D721Med (cell line): ENCODE measurements around the gene MTG2.

ENCODE experiments used
- DNase-seq: peaks from one replicate; pipeline ENCODE4 v3.0.0; 2011; ENCODE audit warnings: low spot score; ENCODE audit not compliant: insufficient read length
- FAIRE-seq: peaks from 2 replicates; lab custom pipeline; 2011; peaks lifted over from hg19 to GRCh38; lab: Jason Lieb, UNC
- CTCF ChIP-seq: IDR thresholded peaks from 2 replicates; pipeline ENCODE4 v1.5.1; 2012; ENCODE audit warnings: mild to moderate bottlenecking, control low read depth; ENCODE audit not compliant: insufficient read depth; ENCODE audit errors: missing control alignments

MTG2 gene

GRCh38 chr20:62237801-62238568, 55.2 kb downstream of the MTG2 start, which contains the start of gene OSBPL2:
Gene OSBPL2 (plus strand): TSS chr20:62238521. CDS start chr20:62256185, 17,664 bp downstream.
- peak; percentile 100 for DNase-seq
- TF ChIP-seq CTCF, result no peak
- no peak for FAIRE-seq

DNA sequence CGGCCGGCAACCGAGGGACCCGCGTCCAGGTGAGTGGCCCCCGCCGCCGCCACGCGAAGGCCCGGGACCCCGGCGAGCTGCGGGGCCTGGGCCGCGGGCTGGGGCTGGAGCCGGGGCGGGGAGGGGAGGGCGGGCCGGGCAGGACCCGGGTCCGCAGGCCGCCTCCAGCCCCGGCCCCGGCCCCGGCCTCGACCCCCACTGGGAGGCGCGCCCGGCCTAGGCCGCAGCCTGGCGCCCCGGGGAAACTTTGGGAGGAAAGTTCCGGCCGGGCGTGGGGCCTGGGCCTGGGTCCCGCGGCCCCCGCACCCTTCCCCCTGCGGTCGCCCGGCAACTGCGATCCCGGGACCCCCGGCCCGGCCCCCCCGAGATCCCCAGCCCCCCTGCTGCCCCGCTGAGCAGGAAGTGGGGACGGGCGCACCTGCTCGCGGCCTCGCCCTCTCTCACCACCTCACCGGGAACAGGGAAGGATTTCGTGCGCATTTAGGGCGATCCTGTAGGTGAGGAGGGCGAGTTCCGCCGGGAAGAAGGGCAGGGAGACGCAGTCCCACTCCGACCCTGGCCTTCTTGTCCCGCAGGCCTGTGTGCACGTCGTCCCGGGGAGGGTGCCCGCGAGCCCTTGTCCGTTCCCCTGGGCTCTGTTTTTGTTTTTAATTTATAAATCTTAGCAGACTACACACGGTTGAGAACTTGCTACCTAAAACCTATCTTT, 55.9 kb downstream of the MTG2 start:
- DNase-seq (no peak), FAIRE-seq (no peak)
- TF ChIP-seq CTCF, result no peak

DNA sequence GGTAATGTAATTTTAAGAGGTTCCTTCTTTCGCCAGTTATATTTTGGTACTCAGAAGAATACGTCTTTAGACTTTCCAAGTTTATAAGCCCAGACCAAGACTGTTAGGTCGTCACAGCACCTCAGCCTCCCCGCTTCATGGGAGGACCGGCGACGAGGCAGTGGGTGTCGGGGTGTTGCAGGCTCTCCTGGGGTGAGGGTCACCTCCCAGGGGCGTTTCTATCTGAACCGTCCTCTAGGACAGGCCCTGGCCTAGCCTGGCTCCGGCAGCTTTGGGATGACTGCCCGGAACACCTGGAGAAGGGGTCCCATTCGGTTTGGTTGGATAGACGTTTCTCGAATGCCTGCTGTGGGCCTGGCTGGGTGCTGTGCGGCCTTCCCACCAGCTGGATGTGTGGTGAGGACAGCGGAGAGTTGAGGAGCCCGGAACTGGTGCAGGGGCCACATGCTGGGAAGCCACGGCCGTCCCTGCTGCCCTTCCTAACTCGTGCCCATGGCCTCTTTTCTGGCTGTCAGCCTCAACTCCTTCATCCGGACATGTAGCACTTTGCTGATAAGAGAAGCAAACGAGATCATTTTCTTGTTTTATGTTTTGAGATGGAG, 56.6 kb downstream of the MTG2 start:
- no peak for DNase-seq
- FAIRE-seq, result no peak
- TF ChIP-seq CTCF, result no peak

GRCh38 chr20:62240020-62240685, 57.3 kb downstream of the MTG2 start:
- DNase-seq (no peak), FAIRE-seq (no peak)
- TF ChIP-seq CTCF, result no peak

DNA sequence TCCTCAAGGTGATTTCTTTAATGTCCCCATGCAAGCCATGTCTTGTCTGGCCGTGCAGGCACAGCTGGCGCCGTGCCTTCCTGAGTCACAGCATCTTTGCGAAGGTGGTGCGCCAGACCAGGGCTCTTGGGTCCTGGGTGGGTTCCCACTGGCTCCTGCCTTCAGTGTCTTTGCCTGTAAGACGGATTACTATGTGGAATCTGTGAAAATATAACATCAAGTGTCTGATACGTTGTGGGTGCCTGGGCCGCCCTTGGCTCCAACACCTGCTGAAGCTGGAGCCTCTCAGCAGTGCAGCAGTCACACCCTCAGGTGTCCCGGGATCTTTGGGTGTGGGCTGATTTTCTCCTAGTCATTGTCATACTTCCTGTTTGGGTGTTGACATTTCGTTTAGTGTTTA, 58.7 kb downstream of the MTG2 start:
- FAIRE-seq (no peak), DNase-seq (no peak)
- TF ChIP-seq CTCF, result no peak

DNA sequence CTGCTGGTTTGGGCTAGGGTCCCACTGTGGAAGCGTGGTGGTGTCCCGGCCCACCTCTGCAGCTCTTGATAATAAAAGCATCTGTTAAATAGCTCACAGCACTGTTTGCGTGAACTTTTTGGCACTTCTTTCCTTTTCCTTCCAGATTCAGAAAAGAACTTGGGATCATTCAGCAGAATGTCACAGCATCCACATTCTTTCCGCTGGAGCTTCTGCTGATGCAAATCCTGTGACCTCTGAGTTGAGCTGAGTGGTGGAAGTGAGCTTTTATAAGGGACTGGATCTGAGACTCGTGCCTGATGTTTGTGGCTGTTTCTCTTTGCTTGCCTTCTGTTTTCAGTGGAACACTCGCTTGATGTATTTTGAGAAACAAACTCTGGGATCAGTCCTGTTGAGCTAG, 59.3 kb downstream of the MTG2 start:
- DNase-seq (no peak), FAIRE-seq (no peak)
- TF ChIP-seq CTCF, result no peak
